Keratinocyte (primary cell): Measurements from ENCODE around the gene MPPED1.

Experiments
- EZH2 ChIP-seq: IDR thresholded peaks from one replicate; pipeline ENCODE4 v1.6.1; 2012; ENCODE audit warnings: inconsistent platforms, mild to moderate bottlenecking, low read length, moderate library complexity
- TF ChIP-seq, protein P1 (sequence below), 3 experiments: IDR thresholded peaks in 1 of 3; conservative IDR thresholded peaks in 1 of 3; optimal IDR thresholded peaks in 1 of 3; 2 replicates in 2 of 3; 3 replicates in 1 of 3; pipeline versions ENCODE3 to v1.5.1; 2011; ENCODE audit warnings: low read length in 3 of 3, mild to moderate bottlenecking in 3 of 3, moderate library complexity in 2 of 3, control low read depth in 1 of 3, inconsistent platforms in 1 of 3; ENCODE audit not compliant: insufficient read depth in 2 of 3; ENCODE audit errors: extremely low read depth in 1 of 3

DNA sequence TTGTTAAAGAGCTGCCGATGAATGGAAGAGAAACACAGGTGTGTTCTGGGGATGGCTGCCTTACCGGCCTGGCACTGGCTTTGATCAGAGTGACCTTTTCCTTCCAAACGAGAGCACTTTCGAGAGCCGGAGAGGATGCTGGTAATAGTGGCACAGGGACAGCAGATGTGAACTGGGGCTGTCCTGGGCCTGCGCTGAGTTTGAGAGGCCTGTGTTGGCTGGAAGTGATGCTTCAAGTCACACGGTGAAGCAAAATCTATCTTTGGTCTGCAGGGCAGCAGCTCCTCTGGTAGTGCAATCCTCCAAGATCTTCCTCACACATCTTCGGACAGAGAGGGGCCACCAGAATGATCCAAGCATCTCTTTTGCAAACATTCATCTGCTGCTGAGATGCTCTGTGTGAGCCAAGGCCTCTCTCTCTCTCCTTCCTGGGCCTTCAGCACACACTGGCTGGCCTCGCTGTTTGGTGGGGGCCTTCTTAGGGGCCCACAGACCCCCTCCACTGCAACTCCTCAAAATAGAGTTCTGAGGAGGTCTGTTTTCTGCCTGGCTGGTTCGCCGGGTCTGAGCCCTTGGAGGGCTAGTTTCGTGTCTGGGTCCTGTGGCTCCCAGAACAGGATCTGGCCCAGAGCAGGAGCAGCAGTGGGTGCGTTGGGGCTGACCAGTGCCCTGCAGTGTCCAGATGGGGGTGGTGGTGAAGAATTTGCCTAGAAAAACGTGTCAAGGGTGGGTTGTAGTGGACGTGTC lies 6.4 kb downstream of the MPPED1 start:
- TF ChIP-seq, protein P1, sequence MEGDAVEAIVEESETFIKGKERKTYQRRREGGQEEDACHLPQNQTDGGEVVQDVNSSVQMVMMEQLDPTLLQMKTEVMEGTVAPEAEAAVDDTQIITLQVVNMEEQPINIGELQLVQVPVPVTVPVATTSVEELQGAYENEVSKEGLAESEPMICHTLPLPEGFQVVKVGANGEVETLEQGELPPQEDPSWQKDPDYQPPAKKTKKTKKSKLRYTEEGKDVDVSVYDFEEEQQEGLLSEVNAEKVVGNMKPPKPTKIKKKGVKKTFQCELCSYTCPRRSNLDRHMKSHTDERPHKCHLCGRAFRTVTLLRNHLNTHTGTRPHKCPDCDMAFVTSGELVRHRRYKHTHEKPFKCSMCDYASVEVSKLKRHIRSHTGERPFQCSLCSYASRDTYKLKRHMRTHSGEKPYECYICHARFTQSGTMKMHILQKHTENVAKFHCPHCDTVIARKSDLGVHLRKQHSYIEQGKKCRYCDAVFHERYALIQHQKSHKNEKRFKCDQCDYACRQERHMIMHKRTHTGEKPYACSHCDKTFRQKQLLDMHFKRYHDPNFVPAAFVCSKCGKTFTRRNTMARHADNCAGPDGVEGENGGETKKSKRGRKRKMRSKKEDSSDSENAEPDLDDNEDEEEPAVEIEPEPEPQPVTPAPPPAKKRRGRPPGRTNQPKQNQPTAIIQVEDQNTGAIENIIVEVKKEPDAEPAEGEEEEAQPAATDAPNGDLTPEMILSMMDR (optimal IDR thresholded peaks at IDR 0.05 in 1 of 3, IDR thresholded peaks at IDR 0.05 in 1 of 3, conservative IDR thresholded peaks at IDR 0.05 in 1 of 3; ENCODE audit: extremely low read depth in 1 of 3, insufficient read depth in 2 of 3, low read length in 3 of 3) = no peak
- TF ChIP-seq EZH2 = no peak
